Calu3 (cell line): ENCODE data around the gene EHD3. TPM values are rescaled to one million over a fixed set of nuclear protein-coding genes. Genes with fewer than 3 reads are reported as not detected.

Experiments used
- BruUV-seq: library from RNA; stranded (reverse); fragments of 400-500 nt; replicated peaks from 2 replicates; lab custom pipeline; 2021; lab: Mats Ljungman, UMichigan
- CTCF ChIA-PET: fragments of 300-600 bp; sonication (Branson Sonifier 250); formaldehyde crosslinking; loops from one replicate; lab custom pipeline; 2022; ENCODE audit warnings: antibody characterized with exemption; lab: Charles Lee
- DNase-seq: peaks from one replicate; pipeline ENCODE4 v3.0.0; 2022
- H3K27ac Mint-ChIP-seq: one replicate; pipeline ENCODE4 v1.8.0; 2022; ENCODE audit warnings: mixed read lengths; ENCODE audit not compliant: unreplicated experiment
- H3K27me3 Mint-ChIP-seq: one replicate; pipeline ENCODE4 v1.8.0; 2022; ENCODE audit warnings: mixed read lengths; ENCODE audit not compliant: unreplicated experiment
- H3K36me3 Mint-ChIP-seq: one replicate; pipeline ENCODE4 v1.8.0; 2022; ENCODE audit warnings: mild to moderate bottlenecking, moderate library complexity, mixed read lengths; ENCODE audit not compliant: insufficient read depth, unreplicated experiment
- H3K4me1 Mint-ChIP-seq: one replicate; pipeline ENCODE4 v1.8.0; 2022; ENCODE audit warnings: mild to moderate bottlenecking, low read depth, mixed read lengths; ENCODE audit not compliant: unreplicated experiment
- H3K4me3 Mint-ChIP-seq: one replicate; pipeline ENCODE4 v1.8.0; 2022; ENCODE audit warnings: mild to moderate bottlenecking, low read depth, moderate library complexity, mixed read lengths; ENCODE audit not compliant: unreplicated experiment
- H3K9me3 Mint-ChIP-seq: one replicate; pipeline ENCODE4 v1.8.0; 2022; ENCODE audit warnings: low read depth, mixed read lengths; ENCODE audit not compliant: unreplicated experiment
- intact Hi-C: fragments of 100-400 bp; cut with micrococcal nuclease; formaldehyde crosslinking; loops from one replicate; pipeline ENCODE4 v1.10.0; 2022; ENCODE audit not compliant: unreplicated experiment
- total RNA-seq: library from RNA; stranded (reverse); gene quantifications from 2 replicates; pipeline ENCODE4 v1.2.3, GENCODE V29; 2022
- TF ChIP-seq, protein P1 (sequence below): fragments of 200-600 bp; IDR thresholded peaks from one replicate; pipeline ENCODE4 v1.8.0; 2022; ENCODE audit warnings: antibody characterized with exemption; ENCODE audit not compliant: unreplicated experiment

The EHD3 gene
- total RNA-seq, 1 experiment from 2014 or later = 1.7 TPM

DNA sequence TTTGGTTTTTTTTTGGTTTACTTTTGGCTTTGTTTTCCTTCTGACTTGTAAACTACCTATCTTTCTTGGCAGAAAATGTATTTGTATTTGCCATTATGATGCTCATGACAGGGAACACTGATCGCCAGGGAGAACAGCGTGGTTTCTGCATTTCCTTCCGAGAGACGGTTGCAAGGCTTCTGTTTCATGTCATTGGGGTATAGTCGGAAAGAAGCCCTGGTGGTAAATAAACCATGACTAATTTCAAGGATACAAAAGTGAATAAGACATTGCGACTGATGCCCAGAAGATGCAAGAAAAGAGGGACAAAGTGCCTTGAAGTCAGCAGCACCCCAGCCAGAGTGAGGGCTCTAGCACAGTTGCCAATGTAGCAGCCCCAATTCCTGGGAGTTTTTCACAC lies 12.4 kb upstream of the EHD3 start:
- H3K27me3 Mint-ChIP-seq = peaks cover 82% of the 10 kb centered on the region
- intact Hi-C loops = no loop called here
- CTCF ChIA-PET = no interaction called here
- no peak for DNase-seq
- no peaks in the 10 kb centered on the region for H3K9me3 Mint-ChIP-seq
- no peaks in the 10 kb centered on the region for H3K36me3 Mint-ChIP-seq
- H3K4me1 Mint-ChIP-seq = no peaks in the 10 kb centered on the region
- H3K4me3 Mint-ChIP-seq = no peak overlapping the region
- no TSS peak for BruUV-seq
- TF ChIP-seq, protein P1, sequence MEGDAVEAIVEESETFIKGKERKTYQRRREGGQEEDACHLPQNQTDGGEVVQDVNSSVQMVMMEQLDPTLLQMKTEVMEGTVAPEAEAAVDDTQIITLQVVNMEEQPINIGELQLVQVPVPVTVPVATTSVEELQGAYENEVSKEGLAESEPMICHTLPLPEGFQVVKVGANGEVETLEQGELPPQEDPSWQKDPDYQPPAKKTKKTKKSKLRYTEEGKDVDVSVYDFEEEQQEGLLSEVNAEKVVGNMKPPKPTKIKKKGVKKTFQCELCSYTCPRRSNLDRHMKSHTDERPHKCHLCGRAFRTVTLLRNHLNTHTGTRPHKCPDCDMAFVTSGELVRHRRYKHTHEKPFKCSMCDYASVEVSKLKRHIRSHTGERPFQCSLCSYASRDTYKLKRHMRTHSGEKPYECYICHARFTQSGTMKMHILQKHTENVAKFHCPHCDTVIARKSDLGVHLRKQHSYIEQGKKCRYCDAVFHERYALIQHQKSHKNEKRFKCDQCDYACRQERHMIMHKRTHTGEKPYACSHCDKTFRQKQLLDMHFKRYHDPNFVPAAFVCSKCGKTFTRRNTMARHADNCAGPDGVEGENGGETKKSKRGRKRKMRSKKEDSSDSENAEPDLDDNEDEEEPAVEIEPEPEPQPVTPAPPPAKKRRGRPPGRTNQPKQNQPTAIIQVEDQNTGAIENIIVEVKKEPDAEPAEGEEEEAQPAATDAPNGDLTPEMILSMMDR = no peak
- no peak overlapping the region for H3K27ac Mint-ChIP-seq

DNA sequence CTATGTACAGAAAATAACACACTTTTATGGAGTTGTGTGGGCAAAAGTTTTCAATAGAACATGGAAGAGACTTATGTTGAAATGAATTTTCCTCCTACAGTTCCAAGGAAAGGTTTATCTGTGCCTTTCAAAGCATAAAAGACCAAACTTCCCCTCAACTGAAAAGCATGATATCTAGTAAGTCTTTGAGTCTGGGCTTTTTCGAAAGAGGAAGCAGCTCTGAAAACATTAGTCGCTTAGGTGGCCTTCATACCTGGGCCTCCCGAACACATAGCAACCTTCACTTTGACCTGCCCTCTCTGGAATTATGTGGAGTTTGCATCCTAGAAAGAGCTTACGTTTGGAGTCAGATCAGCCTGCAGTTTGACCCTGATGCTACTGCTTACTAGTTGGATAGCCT lies 11.9 kb upstream of the EHD3 start:
- peaks cover 82% of the 10 kb centered on the region for H3K27me3 Mint-ChIP-seq
- TF ChIP-seq, protein P1 = no peak
- H3K4me3 Mint-ChIP-seq = no peak overlapping the region
- no peaks in the 10 kb centered on the region for H3K4me1 Mint-ChIP-seq
- H3K27ac Mint-ChIP-seq = no peak overlapping the region
- BruUV-seq = no TSS peak
- CTCF ChIA-PET = no interaction called here
- no peaks in the 10 kb centered on the region for H3K9me3 Mint-ChIP-seq
- no peak for DNase-seq
- intact Hi-C loops = no loop called here
- no peaks in the 10 kb centered on the region for H3K36me3 Mint-ChIP-seq

DNA sequence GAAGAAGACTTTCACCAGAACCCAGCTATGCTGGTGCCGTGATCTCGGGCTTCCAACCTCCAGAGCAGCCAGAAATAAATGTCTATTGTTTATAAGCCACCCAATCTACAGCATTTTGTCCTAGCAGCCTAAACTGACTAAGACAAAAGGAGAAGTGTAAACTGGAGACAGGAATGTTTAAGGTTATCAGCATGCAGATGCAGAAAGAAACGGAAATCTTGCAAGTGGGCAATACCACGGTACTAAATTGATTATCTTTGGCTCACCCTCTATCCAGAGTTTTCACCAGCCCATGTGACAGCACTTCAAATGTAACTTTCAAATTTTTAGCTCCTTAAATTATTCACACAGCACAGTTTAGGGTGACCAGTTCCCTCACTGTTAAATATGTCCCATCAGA lies 10.9 kb upstream of the EHD3 start:
- H3K27ac Mint-ChIP-seq = no peak overlapping the region
- H3K27me3 Mint-ChIP-seq = peaks cover 84% of the 10 kb centered on the region
- TF ChIP-seq, protein P1 = no peak
- H3K4me3 Mint-ChIP-seq = no peak overlapping the region
- DNase-seq = no peak
- intact Hi-C loops = no loop called here
- H3K9me3 Mint-ChIP-seq = no peaks in the 10 kb centered on the region
- H3K36me3 Mint-ChIP-seq = no peaks in the 10 kb centered on the region
- CTCF ChIA-PET = no interaction called here
- H3K4me1 Mint-ChIP-seq = no peaks in the 10 kb centered on the region
- no TSS peak for BruUV-seq

DNA sequence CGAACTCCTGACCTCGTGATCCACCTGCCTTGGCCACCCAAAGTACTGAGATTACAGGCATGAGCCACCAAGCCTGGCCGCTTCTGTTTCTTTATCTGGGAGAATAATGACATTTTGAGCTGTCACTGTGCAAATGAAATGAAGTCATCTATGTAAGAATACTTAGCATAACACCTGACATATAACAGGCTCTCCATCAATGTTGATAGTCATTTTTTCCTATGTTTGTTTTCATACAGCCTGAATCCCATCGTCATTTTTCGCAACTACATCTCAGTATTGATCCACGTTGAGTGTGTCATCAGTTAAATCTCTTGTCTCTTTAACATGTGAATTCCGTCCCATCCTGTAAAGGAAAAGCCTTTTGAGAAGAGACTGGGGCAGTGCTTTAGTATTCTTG lies 10.2 kb upstream of the EHD3 start:
- Mint-ChIP-seq H3K4me3 (no peak overlapping the region), H3K4me1 (no peaks in the 10 kb centered on the region), H3K36me3 (no peaks in the 10 kb centered on the region), H3K27ac (no peak overlapping the region), H3K27me3 (peaks cover 84% of the 10 kb centered on the region), H3K9me3 (no peaks in the 10 kb centered on the region)
- CTCF ChIA-PET = interaction anchor here (0.7 kb wide), 1 partner anchor 450 kb away, joined by 4 read pairs; no protein-coding TSS in a partner anchor
- TF ChIP-seq, protein P1 = no peak
- no TSS peak for BruUV-seq
- no peak for DNase-seq
- intact Hi-C loops = no loop called here
